ENCODE measurements around the gene DNAJC5. TPM values are rescaled to one million over a fixed set of nuclear protein-coding genes. Genes with fewer than 3 reads are reported as not detected.

Gene DNAJC5
- total RNA-seq, 1 donor from 2014 or later, result 30.1 TPM

- ATAC-seq (no peak), DNase-seq (ENCODE audit: low spot score) (no peak)
- intact Hi-C loops (cut with DNase I), result no loop called here
Measured at GRCh38 chr20:63982937-63983336, 88.0 kb downstream of the DNAJC5 start.

Small RNA genes lying within 50 kb of the gene (microRNA-seq; reads per million reads assigned to microRNA genes)
- gene MIR1914 (not detected), gene MIR647 (not detected), gene MIR941-1 (not detected), gene MIR941-2 (not detected), gene MIR941-3 (not detected), gene MIR941-4 (not detected), gene MIR941-5 (not detected)

Other genes with a start within 250 kb of the DNAJC5 start
- gene STMN3, start 241.7 kb upstream of the DNAJC5 start, total RNA-seq, result 19.7 TPM
- 34.1 TPM for gene RTEL1, start 236.8 kb upstream of the DNAJC5 start, total RNA-seq
- 6.1 TPM for gene TNFRSF6B, start 198.5 kb upstream of the DNAJC5 start, total RNA-seq
- gene ARFRP1, start 187.2 kb upstream of the DNAJC5 start, total RNA-seq, result 49.1 TPM
- 23.8 TPM for gene ZGPAT, start 187.1 kb upstream of the DNAJC5 start, total RNA-seq
- 8.1 TPM for gene LIME1, start 158.5 kb upstream of the DNAJC5 start, total RNA-seq
- gene SLC2A4RG, start 155.3 kb upstream of the DNAJC5 start, total RNA-seq, result 73.0 TPM
- gene ZBTB46, start 63.9 kb upstream of the DNAJC5 start, total RNA-seq, result 30.2 TPM
- not detected for gene ABHD16B, start 33.6 kb upstream of the DNAJC5 start, total RNA-seq
- gene TPD52L2, start 29.9 kb upstream of the DNAJC5 start, total RNA-seq, result 69.1 TPM
- gene UCKL1, start 61.3 kb downstream of the DNAJC5 start, total RNA-seq, result 50.8 TPM
- gene ZNF512B, start 74.8 kb downstream of the DNAJC5 start, total RNA-seq, result 13.6 TPM
- gene SAMD10, start 84.5 kb downstream of the DNAJC5 start, total RNA-seq, result 2.9 TPM
- gene PRPF6, start 86.0 kb downstream of the DNAJC5 start, total RNA-seq, result 60.4 TPM
- gene C20orf204, start 141.1 kb downstream of the DNAJC5 start, total RNA-seq, result 2.1 TPM
- 134 TPM for gene SOX18, start 154.5 kb downstream of the DNAJC5 start, total RNA-seq
- 81.2 TPM for gene TCEA2, start 168.1 kb downstream of the DNAJC5 start, total RNA-seq
- 10.8 TPM for gene RGS19, start 184.4 kb downstream of the DNAJC5 start, total RNA-seq
- gene OPRL1, start 185.0 kb downstream of the DNAJC5 start, total RNA-seq, result 1.0 TPM
- gene LKAAEAR1, start 189.3 kb downstream of the DNAJC5 start, total RNA-seq, result not detected
- gene NPBWR2, start 212.4 kb downstream of the DNAJC5 start, total RNA-seq, result not detected

All from sciatic nerve (tissue), 2 donors.